ENCODE measurements around the gene WHRN.

Gene WHRN

GRCh38 chr9:114448706-114449105 is 56.6 kb downstream of the WHRN start:
- no peak for DNase-seq (ENCODE audit: low read depth)

GRCh38 chr9:114446672-114447450 is 58.4 kb downstream of the WHRN start:
- DNase-seq (ENCODE audit: low read depth), result no peak

DNA sequence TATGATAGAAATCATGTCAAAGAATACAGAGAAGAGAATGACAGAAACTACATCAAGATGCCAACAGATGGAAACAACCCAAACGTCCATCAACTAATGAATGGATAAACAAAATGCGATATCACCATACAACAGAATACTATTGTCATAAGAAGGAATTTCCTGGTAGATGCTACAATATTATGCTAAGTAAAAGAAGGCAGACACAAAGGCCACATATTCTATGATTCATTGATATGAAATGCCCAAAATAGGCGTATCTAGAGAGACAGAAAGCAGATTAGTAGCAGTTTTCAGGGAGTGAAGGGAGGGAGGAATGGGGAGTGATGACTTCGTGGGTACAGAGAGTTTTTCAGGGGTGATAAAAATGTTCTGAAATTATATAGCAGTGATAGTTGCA is 59.2 kb downstream of the WHRN start:
- no peak for DNase-seq (ENCODE audit: low read depth)

DNA sequence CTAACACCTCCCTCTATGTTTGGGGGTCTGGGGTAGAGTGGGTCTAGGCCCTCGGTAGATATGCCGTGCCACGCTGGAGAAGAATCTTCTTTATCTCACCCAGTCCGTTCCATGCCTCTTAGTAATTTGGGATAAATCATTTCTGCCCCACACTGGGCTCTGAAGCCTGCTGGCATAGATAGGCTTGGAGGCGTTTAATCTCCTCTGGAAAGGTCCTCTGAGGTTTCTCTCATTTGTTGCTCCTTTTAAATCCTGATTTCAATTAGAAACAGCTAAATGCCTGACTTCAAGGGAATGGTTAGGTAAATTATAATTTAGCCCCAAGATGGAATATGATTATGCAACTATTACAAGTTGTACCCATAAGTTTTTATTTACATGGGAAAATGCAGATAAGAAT is 59.7 kb downstream of the WHRN start:
- DNase-seq (ENCODE audit: low read depth), result no peak

DNA sequence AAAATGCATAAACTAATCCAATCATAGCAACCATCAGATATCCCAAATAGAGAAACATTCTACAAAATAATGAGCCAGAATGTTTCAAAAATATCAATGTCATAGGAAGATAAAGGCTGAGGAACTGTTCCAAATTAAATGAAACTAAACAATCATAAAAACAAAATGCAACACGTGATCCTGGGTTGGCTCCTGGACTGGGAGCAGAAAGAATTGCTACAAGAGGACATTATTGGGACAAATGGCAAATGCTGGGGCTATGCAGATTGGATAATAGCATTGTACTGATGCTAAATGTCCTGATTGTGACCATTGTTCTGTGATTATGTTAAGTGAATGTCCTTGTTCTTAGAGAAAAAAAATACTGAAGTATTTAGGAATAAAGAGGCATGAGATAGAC is 63.3 kb downstream of the WHRN start:
- no peak for DNase-seq (ENCODE audit: low read depth)

- DNase-seq (ENCODE audit: low read depth), result no peak
These were observed 67.8 kb downstream of the WHRN start for GRCh38 chr9:114437401-114437893.

- no peak for DNase-seq (ENCODE audit: low read depth)
These were observed 70.4 kb downstream of the WHRN start for GRCh38 chr9:114434878-114435311.

DNA sequence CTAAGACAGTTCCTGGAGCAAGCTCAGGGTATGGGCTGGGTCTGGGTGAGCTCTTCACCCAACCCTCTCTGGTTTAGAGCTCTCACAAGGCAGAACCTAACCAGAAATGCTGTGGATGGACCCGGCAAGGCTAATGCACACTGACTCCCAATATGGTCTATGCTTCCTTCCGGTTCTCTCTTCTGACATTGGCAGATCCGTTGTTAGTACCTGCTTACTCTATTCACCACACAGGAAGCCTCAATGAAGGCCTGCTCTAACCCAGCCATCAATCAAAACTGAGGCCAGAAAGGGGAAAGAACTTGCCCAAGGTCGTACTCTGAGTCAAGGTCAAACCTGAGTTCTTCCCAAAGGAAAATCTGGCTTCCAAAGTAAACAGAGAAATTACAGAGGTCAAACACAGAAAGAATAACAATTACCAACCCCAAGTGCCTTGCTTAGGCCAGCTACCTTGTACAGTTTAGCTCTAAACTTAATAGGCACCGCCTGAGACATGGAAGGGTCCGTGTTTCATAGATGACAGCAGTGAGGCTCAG is 71.5 kb downstream of the WHRN start:
- no peak for DNase-seq (ENCODE audit: low read depth)

DNA sequence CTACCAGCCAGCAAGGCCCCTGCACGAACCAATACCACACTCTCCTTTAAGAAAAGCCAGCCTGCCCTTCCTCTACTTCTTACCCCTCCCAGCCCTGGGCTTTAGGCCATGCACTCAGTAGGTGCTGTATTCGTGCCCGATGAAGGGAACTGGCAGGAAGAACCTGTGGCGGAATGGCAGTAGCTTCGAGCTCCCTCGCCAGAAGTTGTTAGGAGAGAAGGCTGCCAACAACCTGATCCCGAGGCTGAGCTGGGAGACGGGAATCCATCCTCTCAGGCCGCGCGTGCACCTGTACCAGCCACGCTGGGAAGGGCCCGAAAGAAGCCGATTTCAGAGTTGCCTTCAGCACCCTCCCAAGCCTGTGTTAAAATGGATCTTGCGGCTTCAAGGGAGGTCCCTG is 72.2 kb downstream of the WHRN start:
- no peak for DNase-seq (ENCODE audit: low read depth)

DNA sequence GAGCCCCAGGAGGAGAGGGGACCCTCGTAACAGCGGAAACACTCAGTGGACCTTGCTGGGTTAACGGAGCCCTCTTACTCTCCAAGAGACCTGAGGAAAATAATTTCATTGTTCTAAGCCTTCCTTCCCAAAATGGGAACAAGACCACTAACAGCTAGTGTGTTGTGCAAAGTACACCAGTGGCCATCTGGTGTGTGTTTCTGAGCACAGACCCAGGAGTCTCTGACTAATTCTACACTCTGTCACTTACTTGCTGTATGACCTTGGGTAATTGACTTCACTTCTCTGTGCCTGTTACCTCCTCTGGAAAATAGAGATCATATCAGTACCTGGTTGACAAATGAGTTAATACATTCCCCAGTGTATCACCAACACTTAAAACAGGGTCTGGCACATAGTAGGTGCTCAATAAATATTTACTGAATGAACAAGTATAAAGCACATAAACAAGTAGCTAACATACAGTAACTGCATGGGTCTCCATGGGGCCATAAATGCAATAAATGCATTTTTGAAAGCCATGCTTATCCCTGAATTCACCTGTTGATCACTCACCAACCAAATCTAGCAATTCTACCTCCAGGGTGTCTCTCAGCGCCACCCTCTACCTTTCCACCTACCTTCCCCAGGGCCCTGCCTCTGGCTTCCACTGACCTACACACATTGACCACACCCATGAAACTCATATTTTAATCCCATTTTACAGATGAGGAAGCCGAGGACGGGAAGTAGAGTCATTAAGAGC is 72.8 kb downstream of the WHRN start:
- DNase-seq (ENCODE audit: low read depth), result no peak

DNA sequence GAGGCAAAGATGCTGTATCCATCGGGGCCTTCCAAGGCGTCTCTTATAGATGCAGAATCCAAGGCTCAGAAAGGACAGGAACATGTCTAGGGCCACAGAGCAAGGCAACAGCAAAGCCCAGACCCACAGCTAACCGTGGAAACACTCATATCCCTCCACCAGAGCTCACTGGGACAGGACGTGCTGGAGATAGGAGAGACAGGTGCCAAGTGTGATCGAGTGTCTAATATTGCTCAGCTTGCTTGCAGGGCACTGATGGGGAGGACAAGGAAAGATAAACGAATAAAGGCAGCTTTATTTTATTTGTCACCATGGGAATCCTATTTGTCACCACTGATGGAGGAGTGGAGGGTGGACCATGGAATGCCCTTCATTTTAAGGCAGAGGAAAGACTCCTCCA is 73.5 kb downstream of the WHRN start:
- no peak for DNase-seq (ENCODE audit: low read depth)

GRCh38 chr9:114431003-114431402 is 74.3 kb downstream of the WHRN start:
- DNase-seq (ENCODE audit: low read depth), result no peak

DNA sequence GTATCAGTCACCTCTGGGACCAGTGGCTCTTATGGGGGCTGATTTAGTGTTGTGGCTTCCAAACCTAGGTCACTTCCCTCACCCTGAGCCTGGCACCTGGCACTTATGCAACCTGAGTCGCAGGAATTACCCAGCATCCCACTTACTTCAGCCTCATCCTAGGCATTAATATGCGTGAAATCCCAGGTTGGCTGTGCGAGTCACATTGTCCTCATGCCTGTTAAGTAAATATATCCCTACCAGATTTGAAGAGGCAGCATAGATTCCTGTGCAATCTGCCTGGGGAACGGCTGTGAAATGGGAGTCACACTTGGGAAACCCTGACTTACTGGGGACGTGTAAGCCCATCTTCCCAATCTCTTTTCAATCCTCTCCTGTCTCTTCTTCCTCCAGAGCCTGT is 74.8 kb downstream of the WHRN start:
- no peak for DNase-seq (ENCODE audit: low read depth)

DNA sequence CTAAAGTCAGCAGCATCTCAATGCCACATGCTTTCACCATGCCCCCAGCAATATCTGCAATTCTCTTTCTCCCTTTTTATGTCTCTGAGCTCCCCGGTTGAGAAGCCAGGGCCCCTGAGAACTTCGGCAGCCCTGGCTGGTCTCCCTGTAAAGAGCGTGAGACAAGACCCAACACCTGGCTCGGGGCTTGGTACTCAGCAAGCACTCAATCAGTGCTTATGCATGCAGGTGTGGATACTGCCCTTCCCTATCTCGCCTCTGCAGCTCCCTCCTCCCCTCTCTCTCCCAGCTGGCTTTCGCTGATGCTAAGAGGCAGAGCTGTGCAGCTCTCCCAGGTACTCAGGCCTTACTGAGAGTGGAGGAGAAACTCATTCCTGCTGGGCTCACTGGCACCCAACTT is 75.8 kb downstream of the WHRN start:
- no peak for DNase-seq (ENCODE audit: low read depth)

GRCh38 chr9:114428466-114428865 is 76.8 kb downstream of the WHRN start:
- no peak for DNase-seq (ENCODE audit: low read depth)

GRCh38 chr9:114427644-114428043 is 77.6 kb downstream of the WHRN start:
- DNase-seq (ENCODE audit: low read depth), result no peak

- no peak for DNase-seq (ENCODE audit: low read depth)
These were observed 79.0 kb downstream of the WHRN start for GRCh38 chr9:114426046-114426948.

DNA sequence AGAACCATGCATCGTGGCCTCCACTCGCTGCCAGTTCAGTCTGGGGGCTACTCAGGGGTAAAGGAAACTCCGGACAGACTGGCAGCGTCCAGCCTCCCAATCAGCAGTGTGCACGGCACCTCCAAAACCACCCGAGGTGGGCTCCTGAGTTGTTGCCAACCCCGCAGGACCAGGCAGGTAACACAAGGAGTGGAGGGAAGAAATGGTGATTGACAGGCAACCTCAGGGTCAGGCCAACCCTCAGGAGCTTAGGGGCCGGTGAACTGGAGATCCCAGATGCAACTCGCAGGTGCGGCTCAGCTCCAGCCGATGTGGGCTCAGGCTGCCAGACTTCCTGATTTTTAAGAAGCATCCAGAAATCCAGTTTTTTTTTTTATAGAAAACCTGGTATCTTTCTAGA is 80.1 kb downstream of the WHRN start:
- no peak for DNase-seq (ENCODE audit: low read depth)

- DNase-seq (ENCODE audit: low read depth), result no peak
These were observed 81.1 kb downstream of the WHRN start for GRCh38 chr9:114424126-114424525.

DNA sequence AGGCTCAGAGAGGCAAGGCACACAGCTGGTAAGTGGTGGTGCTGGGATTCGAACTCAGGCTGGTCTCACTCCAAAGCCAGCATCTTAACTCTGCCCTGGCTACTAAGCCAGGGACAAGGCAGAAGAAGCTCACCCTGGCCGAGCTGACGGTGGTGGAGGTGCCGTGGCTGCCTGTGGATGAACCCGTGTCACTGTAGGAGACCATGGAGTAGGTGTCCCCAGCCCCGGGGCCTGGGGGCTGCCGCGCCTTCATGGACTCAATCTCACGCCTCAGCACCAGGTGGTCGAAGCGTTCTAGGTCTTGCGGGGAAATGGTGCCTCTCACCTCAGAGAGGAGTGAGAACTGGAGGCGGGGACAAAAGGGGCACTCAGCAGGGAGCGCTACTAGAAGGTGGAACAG is 82.1 kb downstream of the WHRN start:
- DNase-seq (ENCODE audit: low read depth), result no peak

DNA sequence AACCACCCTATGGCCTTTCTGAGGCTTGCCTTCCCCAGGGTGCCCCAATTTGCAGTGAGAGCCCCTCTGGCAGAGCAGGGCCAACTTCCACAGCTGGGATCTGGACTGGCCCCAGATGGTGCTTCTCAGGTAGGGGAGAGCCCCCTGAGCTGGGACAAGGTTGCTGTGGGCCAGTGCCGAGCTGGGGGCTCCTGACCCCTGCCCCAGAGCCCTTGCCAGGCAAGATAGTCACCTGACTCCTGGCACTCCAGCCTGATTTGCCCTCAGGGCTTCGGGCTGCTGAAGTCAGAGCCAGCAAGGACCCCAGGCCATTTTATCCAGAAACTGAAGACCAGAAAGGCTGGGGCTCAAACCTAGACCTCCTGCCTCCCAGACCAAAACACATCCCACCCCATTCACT is 84.1 kb downstream of the WHRN start:
- DNase-seq (ENCODE audit: low read depth), result no peak

- no peak for DNase-seq (ENCODE audit: low read depth)
These were observed 85.5 kb downstream of the WHRN start for GRCh38 chr9:114419796-114420195.
